Loucy (cell line): ENCODE results near the gene PCBD1.

Source experiments
- CTCF ChIP-seq: fragments of 200-600 bp; sonication (generic); conservative IDR thresholded peaks from 2 replicates; pipeline ENCODE4 v1.5.1; 2014; ENCODE audit warnings: mild to moderate bottlenecking, antibody characterized with exemption, low read length
- EZH2phosphoT487 ChIP-seq: fragments of 200-600 bp; IDR thresholded peaks from 2 replicates; pipeline ENCODE4 v1.6.1; 2018; ENCODE audit warnings: antibody characterized with exemption, mild to moderate bottlenecking, moderate library complexity, borderline replicate concordance

- no peak for TF ChIP-seq CTCF
- no peak for TF ChIP-seq EZH2phosphoT487
Measured at GRCh38 chr10:70856454-70856853, 31.9 kb downstream of the PCBD1 start.
